Fibroblast of skin of right quadriceps (primary cell): ENCODE results near the gene AKAP6.
A peak's percentile ranks its signal among the peaks of the same experiment; 100 is the strongest.

ENCODE experiments used
- DNase-seq: peaks from one replicate; pipeline ENCODE4 v3.0.0-alpha.2; 2013

The AKAP6 gene

GRCh38 chr14:32883188-32883587, 554.1 kb downstream of the AKAP6 start:
- DNase-seq, result peak; percentile 19
